ENCODE results near the gene HDAC1. TPM values are rescaled to one million over a fixed set of nuclear protein-coding genes. Genes with fewer than 3 reads are reported as not detected.
"Not testable (repeated sequence)": the region's sequence is repeated elsewhere in the genome, so short reads cannot be mapped to it uniquely, and the experiment has no call there.

The HDAC1 gene
- total RNA-seq, 1 donor from 2014 or later, result 68.9 TPM

GRCh38 chr1:32272557-32273390 is 19.1 kb upstream of the HDAC1 start:
- no peaks in the 10 kb centered on the region for H3K9me3 ChIP-seq
- H3K36me3 ChIP-seq, result no peaks in the 10 kb centered on the region
- ATAC-seq (no peak), DNase-seq (no peak)
- no peak for TF ChIP-seq CTCF (IDR thresholded peaks at IDR 0.05)
- H3K27ac ChIP-seq, result no peak overlapping the region
- no peaks in the 10 kb centered on the region for H3K4me1 ChIP-seq
- peaks cover 19% of the 10 kb centered on the region for H3K27me3 ChIP-seq (ENCODE audit: low read depth)
- no peak overlapping the region for H3K4me3 ChIP-seq
- intact Hi-C loops (cut with DNase I), result no loop called here

- H3K4me3 ChIP-seq, result no peak overlapping the region
- ATAC-seq (peak; percentile 16 to 32), DNase-seq (no peak)
- intact Hi-C loops (cut with DNase I), result no loop called here
- H3K27me3 ChIP-seq (ENCODE audit: low read depth), result peaks cover 19% of the 10 kb centered on the region
- H3K36me3 ChIP-seq, result no peaks in the 10 kb centered on the region
- TF ChIP-seq CTCF (IDR thresholded peaks at IDR 0.05), result no peak
- H3K9me3 ChIP-seq, result no peaks in the 10 kb centered on the region
- H3K4me1 ChIP-seq, result no peaks in the 10 kb centered on the region
- H3K27ac ChIP-seq, result no peak overlapping the region
Measured at GRCh38 chr1:32273391-32274208, 18.3 kb upstream of the HDAC1 start.

GRCh38 chr1:32274646-32275340 is 17.1 kb upstream of the HDAC1 start:
- H3K4me3 ChIP-seq, result no peak overlapping the region
- H3K27me3 ChIP-seq (ENCODE audit: low read depth), result peaks cover 19% of the 10 kb centered on the region
- ATAC-seq, result peak in 1 of 2 donors; percentile 3
- H3K9me3 ChIP-seq, result no peaks in the 10 kb centered on the region
- no peak for TF ChIP-seq CTCF (IDR thresholded peaks at IDR 0.05)
- H3K36me3 ChIP-seq, result no peaks in the 10 kb centered on the region
- H3K4me1 ChIP-seq, result no peaks in the 10 kb centered on the region
- intact Hi-C loops (cut with DNase I), result no loop called here
- DNase-seq, result no peak
- no peak overlapping the region for H3K27ac ChIP-seq

DNA sequence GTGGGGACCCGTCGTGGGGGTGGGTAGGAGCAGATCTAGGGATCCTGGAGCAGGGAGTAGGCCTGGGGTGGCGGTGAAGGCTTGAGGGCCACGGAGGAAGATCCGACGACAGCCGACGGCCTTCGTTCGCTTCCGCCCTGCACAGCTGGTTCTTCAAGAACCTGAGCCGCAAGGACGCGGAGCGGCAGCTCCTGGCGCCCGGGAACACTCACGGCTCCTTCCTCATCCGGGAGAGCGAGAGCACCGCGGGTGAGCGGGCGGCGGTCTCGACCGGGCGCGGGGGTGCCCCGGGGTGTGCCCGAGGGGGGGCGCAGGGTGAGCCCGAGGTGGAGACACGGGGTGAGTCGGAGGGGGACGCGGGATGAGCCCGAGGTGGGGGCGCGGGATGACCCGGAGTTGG is 16.5 kb upstream of the HDAC1 start:
- Histone ChIP-seq H3K27ac (no peak overlapping the region), H3K4me3 (no peak overlapping the region), H3K4me1 (no peaks in the 10 kb centered on the region), H3K9me3 (no peaks in the 10 kb centered on the region), H3K27me3 (ENCODE audit: low read depth) (peaks cover 19% of the 10 kb centered on the region), H3K36me3 (no peaks in the 10 kb centered on the region)
- intact Hi-C loops (cut with DNase I), result no loop called here
- ATAC-seq (peak; percentile 31 to 38), DNase-seq (no peak)
- no peak for TF ChIP-seq CTCF (IDR thresholded peaks at IDR 0.05)

DNA sequence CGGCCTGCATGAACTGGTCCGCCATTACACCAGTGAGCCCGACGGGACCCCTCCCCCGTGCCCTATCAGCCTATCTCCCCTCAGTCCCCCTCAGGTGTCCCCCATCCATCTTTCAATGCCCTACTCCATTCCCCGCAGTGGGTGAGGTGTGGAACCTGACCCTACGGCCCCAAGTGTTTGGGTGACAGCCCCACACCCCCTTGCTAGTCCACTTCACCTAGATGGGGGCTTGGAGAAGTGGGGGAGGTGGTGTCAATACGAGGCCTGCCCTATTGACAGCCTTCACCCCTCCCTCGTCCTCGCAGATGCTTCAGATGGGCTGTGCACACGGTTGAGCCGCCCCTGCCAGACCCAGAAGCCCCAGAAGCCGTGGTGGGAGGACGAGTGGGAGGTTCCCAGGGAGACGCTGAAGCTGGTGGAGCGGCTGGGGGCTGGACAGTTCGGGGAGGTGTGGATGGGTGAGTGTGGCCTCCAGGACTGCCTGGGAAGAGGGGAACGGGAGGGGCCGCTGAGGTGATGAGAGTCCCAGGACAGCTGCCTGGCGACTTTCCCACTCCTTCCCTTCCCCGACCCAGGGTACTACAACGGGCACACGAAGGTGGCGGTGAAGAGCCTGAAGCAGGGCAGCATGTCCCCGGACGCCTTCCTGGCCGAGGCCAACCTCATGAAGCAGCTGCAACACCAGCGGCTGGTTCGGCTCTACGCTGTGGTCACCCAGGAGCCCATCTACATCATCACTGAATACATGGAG is 15.7 kb upstream of the HDAC1 start:
- Histone ChIP-seq H3K27me3 (ENCODE audit: low read depth) (peaks cover 19% of the 10 kb centered on the region), H3K27ac (no peak overlapping the region), H3K36me3 (no peaks in the 10 kb centered on the region), H3K9me3 (no peaks in the 10 kb centered on the region), H3K4me1 (no peaks in the 10 kb centered on the region), H3K4me3 (no peak overlapping the region)
- TF ChIP-seq CTCF (IDR thresholded peaks at IDR 0.05), result no peak
- ATAC-seq (peak in 1 of 2 donors; percentile 16), DNase-seq (no peak)
- intact Hi-C loops (cut with DNase I), result no loop called here

- intact Hi-C loops (cut with DNase I); H3K27me3 ChIP-seq (ENCODE audit: low read depth); H3K4me3 ChIP-seq; H3K36me3 ChIP-seq; H3K9me3 ChIP-seq; ATAC-seq; DNase-seq; H3K27ac ChIP-seq; H3K4me1 ChIP-seq: not testable (repeated sequence)
Measured at GRCh38 chr1:32284777-32285176, 7.1 kb upstream of the HDAC1 start.

Data from lower lobe of right lung (tissue), 2 donors.